VCaP (cell line): Measurements from ENCODE around the gene NEK1.
"Not testable (repeated sequence)": the region's sequence is repeated elsewhere in the genome, so short reads cannot be mapped to it uniquely, and the experiment has no call there.

Experiments
- H3K27ac ChIP-seq: fragments of 450-650 bp; 2 replicates; pipeline ENCODE4 v1.5.1; 2017
- TF ChIP-seq, protein P1 (sequence below): fragments of 450-650 bp; conservative IDR thresholded peaks from 2 replicates; pipeline ENCODE4 v1.5.1; 2017; ENCODE audit warnings: mild to moderate bottlenecking, moderate library complexity

Gene NEK1

GRCh38 chr4:169438057-169438480 is 174.3 kb downstream of the NEK1 start:
- TF ChIP-seq, protein P1, sequence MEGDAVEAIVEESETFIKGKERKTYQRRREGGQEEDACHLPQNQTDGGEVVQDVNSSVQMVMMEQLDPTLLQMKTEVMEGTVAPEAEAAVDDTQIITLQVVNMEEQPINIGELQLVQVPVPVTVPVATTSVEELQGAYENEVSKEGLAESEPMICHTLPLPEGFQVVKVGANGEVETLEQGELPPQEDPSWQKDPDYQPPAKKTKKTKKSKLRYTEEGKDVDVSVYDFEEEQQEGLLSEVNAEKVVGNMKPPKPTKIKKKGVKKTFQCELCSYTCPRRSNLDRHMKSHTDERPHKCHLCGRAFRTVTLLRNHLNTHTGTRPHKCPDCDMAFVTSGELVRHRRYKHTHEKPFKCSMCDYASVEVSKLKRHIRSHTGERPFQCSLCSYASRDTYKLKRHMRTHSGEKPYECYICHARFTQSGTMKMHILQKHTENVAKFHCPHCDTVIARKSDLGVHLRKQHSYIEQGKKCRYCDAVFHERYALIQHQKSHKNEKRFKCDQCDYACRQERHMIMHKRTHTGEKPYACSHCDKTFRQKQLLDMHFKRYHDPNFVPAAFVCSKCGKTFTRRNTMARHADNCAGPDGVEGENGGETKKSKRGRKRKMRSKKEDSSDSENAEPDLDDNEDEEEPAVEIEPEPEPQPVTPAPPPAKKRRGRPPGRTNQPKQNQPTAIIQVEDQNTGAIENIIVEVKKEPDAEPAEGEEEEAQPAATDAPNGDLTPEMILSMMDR, result no peak
- peak overlapping the region; percentile 85 for H3K27ac ChIP-seq

DNA sequence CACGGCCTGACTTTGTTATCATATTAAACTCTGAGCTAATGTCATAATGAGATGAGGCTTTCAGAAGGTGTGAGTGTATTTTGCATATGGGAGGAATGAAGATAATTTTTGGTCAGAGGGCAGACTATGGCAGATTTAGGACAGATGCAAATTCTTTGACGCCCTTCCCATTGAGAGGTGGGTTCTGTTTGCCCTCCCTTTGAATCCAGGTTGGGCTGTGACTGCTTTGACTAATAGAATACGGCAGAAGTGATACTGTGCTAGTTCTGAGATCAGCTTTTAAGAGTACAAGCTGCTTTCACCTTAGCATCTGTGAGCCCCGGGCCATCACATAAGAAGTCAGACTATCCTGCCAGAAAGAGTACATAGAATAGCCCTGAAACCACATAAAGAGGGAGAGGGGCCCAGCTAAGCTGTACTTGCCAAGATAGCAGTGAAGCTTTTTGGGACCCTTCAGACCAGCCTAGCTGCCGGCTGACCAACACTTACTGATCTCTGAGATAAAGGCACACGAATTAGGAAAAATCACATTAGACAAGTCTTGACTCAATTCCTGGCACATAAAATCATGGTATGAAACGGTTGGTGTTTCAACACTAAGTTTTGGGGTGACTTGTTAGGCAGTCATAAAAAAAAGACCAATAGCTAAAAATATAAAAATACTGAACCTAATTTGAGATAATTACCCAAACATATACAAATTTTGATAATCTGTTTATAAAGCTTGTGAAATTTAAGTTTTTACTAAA is 174.9 kb downstream of the NEK1 start:
- TF ChIP-seq, protein P1, result no peak
- H3K27ac ChIP-seq, result peak overlapping the region; percentile 85

GRCh38 chr4:169436734-169437133 is 175.6 kb downstream of the NEK1 start:
- TF ChIP-seq, protein P1, result no peak
- H3K27ac ChIP-seq, result peak overlapping the region; percentile 85; the same call in 1 of the 2 replicates

DNA sequence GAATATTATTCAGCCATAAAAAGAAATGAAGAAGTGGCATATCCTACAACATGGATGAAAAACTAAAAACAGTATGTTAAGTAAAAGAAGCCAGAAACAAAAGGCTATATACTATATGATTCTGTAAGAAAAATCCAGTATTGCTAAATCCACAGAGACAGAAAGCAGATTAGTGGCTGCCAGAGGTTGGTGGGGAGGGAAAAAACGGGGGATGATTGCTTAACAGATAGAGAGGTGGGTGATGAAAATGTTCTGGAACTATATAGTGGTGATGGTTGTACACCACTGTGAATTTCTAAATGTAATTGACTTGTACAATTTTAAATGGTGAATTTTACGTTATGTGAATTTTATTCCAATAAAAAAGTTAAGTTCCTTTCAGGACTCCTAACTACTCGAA is 184.0 kb downstream of the NEK1 start:
- TF ChIP-seq, protein P1, result no peak
- H3K27ac ChIP-seq, result no peak overlapping the region

GRCh38 chr4:169427727-169428126 is 184.7 kb downstream of the NEK1 start:
- not testable (repeated sequence) for H3K27ac ChIP-seq

- H3K27ac ChIP-seq, result no peak overlapping the region
- TF ChIP-seq, protein P1, result no peak
Observed at GRCh38 chr4:169420291-169420690, 192.1 kb downstream of the NEK1 start.

DNA sequence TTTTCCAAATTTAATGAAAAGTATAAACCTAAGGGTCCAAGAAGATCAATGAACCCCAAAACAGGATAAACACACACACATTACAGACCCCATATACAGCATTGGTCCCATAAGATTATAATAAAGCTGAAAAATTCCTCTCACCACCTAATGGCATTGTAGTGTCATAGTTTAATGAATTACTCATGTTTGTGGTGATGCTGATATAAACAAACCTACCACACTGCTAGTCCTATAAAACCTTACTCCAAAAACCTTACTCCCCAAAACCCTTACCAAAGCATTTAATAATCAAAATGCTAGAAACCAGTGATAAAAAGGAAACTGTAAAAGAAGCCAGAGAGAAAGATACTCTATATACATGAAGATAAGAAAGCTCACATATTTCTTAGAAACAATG is 193.5 kb downstream of the NEK1 start:
- TF ChIP-seq, protein P1, result no peak
- no peak overlapping the region for H3K27ac ChIP-seq

DNA sequence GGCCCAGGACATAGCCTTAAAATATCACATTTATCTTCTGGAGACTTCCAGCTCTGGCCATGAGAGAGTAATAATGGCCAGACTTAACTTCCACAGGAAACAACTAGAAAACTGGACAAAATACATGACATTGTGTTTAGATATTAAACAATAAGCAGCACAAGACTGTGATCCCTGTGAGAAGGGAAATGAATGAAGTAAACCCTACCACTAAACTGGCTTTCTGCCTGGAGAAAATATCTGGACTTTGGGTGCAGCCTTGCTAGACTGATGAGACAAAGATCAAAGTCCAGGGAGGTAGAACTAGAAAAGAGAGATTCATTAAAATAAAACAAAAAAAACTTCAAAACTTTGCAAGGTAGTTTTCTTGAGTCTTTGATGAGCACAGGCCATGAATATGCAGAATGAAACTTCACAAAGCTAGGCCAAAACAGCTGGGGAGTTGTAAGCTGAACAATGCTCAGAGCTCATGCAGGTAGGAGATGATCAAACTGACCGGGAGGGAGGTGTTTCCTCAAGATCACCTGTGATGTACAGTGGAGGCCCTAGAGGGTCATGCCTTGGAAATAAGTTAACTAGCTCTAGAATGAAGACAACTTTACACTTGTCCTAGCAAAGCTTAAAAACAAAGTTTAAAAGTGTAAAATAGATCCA is 194.6 kb downstream of the NEK1 start:
- TF ChIP-seq, protein P1, result no peak
- H3K27ac ChIP-seq, result no peak overlapping the region
